Measurements from ENCODE around the gene LRRC3B.
"Not testable (repeated sequence)": the region's sequence is repeated elsewhere in the genome, so short reads cannot be mapped to it uniquely, and the experiment has no call there.

LRRC3B gene, protein sequence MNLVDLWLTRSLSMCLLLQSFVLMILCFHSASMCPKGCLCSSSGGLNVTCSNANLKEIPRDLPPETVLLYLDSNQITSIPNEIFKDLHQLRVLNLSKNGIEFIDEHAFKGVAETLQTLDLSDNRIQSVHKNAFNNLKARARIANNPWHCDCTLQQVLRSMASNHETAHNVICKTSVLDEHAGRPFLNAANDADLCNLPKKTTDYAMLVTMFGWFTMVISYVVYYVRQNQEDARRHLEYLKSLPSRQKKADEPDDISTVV

DNA sequence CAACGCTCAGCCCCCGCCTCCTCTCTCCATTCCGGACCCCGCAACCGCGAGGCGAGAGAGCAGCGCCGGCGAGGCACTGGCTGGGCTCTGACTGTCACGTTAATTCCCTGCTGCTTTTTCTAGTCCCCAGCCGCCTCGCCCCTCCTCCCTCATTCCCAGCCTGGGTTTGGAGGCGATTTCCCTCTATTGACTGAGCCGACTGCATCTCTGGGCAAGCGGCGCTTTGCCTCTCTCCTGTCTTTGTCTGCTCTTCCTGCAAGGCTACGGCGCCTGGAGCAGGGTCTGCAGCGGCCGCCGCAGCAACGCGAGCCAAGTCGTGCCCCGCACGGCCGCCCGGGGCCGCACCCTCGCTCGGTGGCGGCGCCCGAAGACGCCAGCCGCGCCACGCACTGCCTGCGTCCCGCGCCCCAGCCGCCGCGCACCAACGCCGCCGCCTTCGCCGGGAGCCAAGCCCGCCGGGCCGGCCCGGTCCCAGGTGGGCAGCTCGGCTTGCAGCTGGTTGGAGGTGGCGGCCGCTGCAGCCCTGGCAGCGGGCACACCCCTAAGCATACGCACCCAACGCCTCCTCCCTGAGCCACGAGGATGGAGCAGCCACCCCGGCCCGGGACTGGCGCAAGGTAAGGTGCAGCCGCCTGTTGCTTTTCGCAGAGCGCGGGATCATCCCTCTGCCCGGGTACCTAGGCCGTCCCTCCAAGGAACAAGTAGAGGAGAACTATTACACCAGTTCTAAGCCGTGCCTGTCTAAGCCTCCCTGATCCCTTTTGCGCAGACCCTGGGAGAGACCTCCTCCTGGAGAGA lies at the start of gene LRRC3B:
LRRC3B (plus strand) TSS at position 152 of the 798 bp plus-strand sequence. CDS start 86,901 bp downstream, outside the sequence.
- peak in 1 of 2 experiments; percentile 34 for DNase-seq

DNA sequence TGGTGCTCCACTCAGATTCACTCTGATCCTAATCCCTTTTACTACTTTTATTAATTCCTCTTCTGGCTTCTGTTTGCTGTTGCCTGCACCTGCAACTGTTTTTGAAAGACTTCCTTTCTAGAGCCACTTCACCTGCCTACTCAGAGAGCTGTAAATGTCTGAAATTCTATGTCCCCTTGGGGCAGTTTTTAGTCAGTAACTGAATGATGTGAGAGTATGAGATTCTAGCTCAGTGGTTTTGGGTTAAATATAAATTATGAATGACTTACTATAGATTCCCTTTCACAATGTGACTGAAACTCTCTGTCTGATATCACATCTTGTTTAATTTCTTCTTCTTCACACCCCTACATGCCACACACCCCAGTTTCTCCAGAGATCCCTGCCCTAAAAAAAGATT lies 47.8 kb upstream of the LRRC3B start:
- no peak for DNase-seq

DNA sequence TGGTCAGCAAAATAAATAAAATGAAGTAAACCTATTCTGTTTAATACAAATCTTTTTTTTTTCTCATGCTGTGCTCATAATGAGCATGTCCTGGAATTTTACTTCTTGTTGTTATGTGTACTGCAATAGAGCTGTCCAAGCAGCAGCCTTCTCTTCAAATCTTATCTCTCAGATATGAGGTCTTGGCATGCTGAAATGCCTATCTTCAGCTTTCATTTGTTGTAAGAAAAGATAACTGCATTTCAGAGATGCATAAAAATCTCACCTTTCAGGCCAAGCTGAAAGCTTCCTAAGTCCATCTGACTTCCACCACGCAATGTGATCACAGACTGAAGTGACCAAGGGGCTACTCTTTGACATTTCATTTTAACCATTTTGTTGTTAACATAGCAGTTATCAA lies 43.5 kb upstream of the LRRC3B start:
- DNase-seq, result no peak

DNA sequence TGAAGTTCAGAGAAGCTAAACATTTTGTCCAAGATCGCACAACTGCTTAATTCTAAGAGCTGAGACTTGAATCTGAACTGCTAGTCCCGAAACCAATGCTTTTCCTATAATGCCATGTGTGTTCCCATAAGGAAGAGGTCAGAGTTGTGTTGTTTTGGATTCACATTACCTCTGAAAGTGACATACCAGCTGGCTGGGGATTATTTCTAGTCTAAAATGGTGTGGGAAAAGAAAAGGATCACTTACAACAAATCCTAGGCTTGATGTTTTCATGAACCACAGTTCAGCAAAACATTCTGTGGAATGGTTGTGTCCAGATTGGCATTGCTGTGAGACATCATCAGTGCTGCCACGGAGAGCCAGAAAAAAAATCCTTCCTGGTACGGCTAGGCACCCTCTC lies 35.0 kb upstream of the LRRC3B start:
- no peak for DNase-seq

DNA sequence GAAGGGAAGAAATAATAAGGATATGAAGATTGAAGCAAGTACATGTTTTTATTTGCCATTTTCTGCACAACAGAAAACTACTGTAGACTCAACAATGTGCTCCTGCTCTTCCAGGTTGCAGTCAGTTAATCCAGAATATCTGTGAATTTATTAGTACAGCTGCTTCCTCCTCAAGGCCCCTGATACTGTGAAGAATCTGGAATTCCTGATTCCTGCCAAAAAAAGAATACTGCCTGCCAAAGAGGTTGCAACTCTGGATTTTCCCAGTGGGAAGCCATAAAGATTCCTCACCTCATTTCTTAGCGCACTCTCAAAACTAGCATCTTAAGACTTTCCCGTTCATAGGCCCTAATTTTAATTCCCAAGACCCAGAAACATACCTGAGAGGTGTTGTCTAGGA lies 33.6 kb upstream of the LRRC3B start:
- no peak for DNase-seq

DNA sequence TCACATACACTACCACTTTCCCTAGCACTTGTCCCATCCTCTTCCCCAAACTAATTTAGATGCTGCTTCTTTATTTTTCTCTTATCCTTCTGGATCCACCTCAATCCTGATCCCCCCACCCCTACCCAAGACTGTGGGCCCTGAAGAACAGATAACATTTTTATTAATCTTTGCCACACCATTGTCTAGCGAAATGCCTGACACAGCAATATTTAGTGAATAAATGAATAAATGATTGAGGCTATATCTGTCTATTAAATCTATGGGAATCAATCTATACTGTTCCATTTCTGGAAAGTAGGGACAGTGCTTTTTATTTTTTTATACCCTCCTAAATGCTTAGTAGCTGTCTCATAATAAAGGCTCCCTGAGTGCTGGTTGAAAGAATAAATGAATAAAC lies 32.9 kb upstream of the LRRC3B start:
- no peak for DNase-seq

DNA sequence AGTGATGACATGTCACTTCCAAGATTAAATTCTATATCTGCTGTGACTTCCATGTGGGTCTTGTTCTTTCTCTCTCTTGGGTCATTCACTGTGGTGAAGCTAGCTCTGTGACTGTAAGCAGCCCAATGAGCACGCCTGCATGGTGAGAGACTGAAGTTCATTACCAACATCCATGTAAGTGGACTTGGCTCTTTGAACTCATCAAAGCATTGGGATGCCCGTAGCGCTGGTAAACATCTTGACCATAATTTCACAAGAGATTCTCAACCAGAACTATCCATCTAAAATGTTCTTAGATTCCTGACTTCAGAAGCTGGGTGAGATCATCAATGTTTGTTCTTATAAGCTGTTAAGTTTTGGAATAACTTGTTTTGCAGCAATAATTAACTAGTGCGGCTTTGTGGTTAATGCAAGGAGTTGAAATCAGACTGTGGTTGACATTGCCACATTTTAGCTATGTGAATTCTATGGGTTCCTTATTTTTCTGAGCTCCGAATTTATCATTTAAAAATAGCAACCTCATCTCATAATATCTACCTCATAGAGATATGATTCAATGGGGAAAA lies 31.6 kb upstream of the LRRC3B start:
- no peak for DNase-seq

DNA sequence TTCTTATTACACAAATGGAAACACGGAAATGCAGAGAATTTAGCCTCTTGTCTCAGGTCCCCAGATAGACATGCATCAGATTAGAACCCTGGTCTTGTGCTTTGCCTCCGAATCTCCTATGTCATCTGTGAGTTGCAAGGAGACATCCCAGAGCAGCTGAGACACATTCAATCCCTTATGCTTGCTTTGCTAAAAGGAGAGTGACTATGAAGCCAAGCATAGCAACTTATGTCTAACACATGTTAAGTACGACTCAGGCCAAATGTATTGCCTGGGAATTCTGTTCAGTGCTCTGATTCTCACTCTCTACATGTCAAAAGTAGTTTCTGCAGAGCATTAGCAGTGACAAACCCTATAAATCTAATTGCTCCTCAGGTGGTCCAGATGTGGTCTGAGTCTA lies 30.6 kb upstream of the LRRC3B start:
- no peak for DNase-seq

DNA sequence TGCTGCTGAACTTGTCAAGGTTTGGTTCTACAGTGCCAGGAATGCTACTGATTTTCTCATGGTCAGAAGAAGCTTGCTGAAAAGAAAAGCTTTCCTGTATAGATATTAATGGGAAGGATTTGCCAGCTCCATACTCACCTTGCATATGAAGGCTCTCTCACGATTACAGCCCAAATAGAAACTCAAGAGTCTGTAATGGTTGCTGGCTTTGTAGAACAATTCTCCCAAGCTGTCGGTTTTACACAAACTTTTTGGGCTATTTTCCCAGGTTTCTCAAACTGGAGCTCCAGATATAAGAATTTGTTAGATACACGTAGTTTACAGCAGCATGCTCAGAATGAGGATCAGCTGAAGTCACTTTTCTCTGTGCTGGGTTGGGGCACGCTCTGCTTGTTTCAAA lies 30.1 kb upstream of the LRRC3B start:
- DNase-seq, result no peak

DNA sequence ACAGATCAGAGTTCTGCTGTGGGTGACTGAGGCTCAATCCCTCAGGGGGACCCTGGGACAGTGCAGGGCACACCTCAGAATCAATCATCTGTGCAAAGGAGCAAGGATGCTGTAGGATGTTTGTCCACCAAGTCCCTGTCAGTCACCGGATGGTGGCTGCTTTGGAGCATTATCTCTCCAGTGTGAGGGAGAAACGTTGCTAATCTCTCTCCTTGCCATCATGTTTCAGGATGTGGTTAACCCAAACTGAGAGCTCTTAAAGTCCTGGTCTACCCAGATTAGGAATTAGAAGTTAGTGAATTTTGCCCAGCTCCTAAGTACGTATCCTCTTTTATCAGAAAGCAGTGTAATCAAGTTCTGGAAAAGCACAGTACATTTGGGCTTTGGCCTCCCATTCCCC lies 26.2 kb upstream of the LRRC3B start:
- DNase-seq, result no peak

DNA sequence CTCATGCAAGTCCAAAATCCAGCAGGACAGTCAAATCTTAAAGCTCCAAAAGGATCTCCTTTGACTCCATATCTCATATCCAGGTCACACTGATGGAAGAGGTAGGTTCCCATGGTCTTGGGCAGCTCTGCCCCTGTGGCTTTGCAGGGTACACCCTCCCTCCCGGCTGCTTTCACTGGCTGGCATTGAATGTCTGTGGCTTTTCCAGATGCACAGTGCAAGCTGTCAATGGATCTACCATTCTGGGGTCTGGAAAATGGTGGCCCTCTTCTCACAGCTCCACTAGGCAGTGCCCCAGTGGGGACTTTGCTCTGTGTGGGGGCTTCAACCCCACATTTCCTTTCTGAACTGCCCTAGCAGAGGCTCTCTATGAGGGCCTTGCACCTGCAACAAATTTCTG lies 19.3 kb upstream of the LRRC3B start:
- DNase-seq, result not testable (repeated sequence)

DNA sequence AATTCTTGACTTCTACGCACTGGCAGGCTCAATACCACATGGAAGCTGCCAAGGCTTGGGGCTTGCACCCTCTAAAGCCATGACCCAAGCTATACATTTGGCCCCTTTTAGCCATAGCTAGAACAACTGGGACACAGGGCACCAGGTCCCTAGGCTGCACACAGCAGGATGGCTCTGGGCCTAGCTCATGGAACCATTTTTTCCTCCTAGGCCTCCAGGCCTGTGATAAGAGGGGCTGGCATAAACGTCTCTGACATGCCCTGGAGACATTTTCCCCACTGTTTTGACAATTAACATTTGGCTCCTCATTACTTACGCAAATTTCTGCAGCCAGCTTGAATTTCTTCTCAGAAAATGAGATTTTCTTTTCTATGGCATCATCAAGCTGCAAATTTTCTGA lies 18.8 kb upstream of the LRRC3B start:
- not testable (repeated sequence) for DNase-seq

DNA sequence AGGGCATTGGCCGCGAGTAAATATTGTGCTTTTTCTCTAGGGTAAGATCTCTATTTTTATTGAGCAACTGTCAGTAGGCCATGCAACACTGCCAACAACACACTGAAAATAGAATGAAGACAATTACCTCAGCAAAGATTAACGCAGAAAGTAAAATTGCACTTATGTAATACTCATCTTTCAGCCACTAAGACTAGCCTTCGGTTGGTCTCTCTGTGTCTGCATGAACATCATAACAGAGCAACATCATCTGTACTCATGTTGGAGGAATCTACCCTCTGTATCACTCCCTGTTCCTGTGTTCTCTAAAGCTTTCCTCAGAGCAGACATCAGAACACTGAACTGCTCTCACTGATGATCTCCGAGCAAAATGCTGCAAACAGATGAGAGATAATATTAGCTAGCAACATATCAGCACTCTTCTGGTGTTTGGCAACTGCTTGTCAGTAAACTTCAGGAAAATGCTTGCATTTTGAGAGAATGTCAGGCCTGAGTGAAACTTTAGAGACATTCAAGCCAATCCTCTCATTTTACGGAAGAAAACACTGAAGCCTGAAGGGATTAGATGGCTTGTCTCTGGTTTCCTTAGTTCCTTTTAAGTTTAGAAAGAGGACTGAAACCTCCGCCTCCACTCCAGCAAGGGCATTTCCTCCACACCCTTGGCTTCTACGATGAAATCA lies 8.4 kb upstream of the LRRC3B start:
- no peak for DNase-seq

DNA sequence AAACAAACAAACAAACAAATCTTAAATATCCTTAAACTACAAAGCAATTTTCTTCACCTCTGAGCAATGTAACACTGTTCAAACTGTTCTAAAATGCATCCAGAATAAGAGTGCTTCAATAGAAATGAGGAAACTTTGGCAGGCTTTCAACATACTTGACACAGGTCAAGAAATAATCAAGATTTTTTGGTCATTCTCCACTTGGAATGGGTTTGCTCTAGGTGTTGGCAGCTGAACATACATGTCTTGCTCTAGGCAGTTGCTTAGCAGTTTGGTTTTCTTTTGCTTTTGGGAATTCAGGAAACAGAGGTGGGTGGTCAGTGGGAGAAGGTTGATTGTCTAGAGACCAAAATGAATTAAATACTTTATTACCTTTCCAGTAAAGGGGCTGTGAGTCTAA lies 1.4 kb upstream of the LRRC3B start:
- no peak for DNase-seq

DNA sequence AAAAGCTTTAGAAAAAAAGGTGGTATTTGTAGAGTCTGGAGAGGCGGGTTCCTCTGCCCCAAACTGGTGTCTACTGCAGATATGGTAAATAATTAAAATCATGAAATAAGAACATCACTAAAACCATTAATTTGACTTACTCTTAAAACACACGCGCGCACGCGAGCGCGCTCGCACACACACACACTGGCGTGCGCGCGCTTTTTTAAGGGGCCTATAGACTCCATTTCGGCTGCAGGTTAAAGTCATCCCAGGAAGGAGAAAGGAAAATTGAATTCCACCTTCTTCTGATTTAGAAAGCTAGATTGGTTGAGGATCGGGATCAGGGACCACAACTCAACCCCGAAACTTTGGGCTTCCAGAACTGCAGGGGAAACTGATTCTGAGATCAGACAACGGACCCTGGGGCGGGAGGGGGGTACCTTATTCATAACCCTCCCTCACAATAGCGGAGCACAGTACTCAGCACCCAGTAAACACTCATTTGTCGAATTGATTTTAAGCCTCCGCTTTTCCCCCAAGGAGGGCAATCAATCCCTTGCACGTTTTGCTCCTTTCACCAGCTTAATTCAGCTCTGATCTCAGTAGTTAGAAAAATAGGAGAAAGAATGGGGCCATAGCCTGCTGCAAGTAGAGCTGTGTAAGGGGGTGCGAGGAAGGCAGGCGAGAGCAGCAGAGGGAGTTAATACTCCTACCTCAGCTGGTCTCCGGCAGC lies 509 bp upstream of the LRRC3B start:
- DNase-seq, result no peak

DNA sequence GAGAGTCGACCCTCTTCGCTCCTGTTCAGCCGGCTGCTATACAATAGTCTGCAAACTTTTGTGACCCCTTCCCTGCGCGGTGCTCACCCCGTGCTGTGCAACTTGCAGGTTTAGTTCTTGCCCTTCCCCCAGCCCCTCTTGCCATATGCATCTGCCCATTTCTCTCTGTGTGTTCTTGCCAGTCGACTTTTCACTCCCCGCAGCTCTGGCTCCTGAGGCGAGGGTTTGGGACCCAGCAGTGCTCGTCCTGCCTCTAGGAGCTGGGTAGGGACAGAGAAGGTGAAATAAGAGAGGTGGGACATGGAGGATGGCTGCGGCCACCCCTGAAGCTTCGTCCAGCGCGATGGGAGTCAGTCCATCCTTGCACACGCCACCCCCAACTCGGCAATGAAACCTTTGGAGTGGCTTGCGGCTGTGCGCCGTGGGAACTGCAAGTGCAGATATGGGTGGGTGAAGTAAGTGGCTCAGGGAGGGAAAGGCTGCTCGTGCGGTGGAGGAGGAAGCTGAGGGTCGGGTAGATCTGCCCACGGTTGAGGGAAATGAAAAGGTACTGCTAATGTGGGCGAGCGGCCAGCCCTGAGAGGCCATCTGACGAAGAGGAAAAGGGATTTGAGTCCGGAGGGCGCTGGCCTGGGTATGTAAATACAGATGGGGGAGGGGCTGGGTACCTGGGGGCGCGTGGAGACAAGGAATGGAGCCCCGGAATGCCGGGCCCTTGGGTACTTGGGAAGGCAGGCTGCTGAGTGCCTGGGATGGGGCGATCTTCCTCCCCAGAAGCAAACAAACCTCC lies 1.0 kb downstream of the LRRC3B start:
- DNase-seq, result no peak

DNA sequence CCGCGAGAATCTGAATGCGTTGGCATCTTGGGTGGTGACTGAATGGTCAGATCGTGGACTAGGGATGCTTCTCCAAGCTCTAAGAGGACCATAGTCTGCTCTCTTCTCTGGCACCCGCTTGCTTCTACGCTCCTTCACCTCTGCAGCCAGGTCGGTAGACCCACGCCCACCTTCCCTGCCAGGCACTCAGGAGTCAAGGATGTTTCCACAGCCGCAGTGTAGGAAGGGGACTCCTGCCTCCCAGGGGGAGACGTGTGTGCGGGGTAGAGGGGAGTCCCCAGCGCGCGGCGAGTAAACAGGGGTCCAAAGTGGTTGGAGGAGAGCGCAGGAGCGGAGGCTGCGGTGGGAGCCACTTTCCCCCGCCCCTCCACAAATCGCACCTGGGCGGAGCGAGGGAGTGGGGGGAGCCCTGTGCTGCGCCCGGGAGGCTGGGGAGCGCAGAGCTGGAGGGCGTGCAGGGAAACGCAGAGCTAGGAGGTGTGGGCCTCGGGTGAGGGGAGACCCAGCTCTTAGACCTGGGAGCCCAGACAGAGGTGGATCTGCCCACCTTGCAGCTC lies 1.7 kb downstream of the LRRC3B start:
- DNase-seq, result peak in 1 of 2 experiments; percentile 40

DNA sequence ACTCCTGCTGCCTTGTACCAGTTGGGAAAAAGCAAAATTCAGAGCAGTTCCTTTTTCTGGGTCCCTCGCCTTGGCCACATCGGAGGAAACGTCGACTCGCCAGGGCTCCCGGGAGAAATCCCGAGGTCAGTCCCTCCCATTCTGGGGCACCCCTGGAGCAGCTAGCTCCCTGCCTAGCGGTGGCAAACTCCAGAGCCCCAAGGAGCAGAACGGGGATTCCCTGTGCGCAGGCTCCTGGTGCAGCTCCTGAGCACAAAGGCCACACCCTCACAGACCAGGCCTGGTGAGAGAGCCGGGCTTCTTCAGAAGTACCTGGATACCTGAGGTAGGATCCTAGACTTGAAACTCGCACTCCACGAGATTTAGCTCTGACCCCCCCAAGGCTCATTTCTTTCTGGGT lies 2.6 kb downstream of the LRRC3B start:
- no peak for DNase-seq

DNA sequence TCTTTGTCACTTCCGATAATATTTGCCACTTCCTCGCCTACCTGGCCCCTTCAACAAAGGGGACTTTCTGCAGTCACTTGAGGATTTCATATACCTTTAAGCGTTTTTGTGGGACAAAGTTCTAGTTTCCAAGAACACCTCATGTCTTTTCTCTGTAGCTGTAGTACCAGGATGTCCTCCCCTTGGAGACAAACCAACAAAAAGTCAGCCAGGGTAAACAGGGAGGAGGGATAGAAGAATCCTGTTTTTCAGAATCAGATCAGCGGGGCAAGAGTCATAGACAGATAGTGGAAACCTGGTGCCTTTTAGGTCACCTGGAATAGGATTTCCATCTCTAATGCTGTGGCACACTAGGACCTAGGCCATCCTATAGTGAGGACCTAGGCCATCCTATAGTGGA lies 4.5 kb downstream of the LRRC3B start:
- DNase-seq, result no peak

DNA sequence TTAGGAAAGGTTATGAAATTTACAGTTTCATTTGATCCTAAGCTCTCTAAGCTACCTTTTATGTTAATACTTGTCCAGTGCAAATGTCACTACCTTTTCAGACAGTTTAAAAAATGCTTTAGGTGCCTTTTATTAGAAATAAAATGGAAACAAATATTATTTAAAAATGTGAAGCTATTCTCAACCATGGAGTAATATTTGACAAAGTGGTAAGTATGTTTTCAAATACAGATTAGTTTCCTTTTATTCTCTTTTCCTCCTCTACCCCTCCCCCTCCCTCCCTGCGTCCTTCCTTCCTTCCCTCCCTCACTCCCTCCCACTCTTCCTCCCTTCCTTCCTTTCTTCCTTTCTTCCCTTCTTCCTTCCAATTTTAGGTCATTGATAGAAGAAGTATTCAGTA lies 6.3 kb downstream of the LRRC3B start:
- DNase-seq, result no peak

DNA sequence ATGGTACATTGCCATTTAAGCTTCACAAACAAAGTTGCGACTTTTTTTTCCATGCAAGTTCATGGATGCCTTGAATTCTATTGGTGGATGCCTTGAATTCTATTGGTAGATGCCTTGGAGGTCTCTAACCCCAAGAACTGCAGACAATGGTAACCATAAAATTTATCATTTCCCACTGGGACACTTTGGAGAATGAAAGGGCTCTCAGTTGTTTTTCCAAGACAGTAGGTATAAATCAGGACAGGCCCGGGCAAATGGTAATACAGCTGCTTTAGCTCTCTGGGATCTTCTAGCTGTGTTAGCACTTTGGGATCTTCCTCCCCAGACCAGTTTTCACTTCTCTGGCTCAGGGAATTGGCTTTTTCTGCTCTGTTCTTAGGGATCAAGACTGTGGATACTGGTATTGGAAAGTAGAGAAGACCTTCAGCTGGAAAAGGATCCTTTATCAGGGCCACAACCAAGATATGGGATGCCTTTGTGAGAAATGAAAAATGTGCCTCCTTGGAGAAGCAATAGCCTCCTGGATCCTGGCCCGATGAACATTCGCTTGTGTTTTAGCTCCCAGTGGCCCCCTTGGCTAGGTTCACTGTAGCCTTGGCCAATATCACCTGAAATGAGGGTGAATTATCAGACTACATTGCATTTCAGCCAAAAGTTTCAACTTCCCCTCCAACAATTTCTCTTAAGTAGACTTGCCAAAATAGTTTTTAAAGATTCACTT lies 8.3 kb downstream of the LRRC3B start:
- peak in 1 of 2 experiments; percentile 26 for DNase-seq
